GM20431 (cell line): ENCODE results near the gene EAF1.

Source experiments
- in situ Hi-C: fragments of 300-500 bp; cut with MseI, MboI; formaldehyde crosslinking; loops from one replicate; pipeline ENCODE4 v1.15.0; 2020; ENCODE audit warnings: low sequenced_read_pairs; ENCODE audit not compliant: unreplicated experiment

The EAF1 gene

GRCh38 chr3:15403965-15404364, 23.4 kb upstream of the EAF1 start:
- in situ Hi-C loops, result loop anchor here (25.0 kb wide), 1 partner anchor 292 kb away; no protein-coding TSS in a partner anchor

GRCh38 chr3:15404767-15405166, 22.6 kb upstream of the EAF1 start:
- in situ Hi-C loops, result loop anchor here (25.0 kb wide), 1 partner anchor 292 kb away; no protein-coding TSS in a partner anchor

DNA sequence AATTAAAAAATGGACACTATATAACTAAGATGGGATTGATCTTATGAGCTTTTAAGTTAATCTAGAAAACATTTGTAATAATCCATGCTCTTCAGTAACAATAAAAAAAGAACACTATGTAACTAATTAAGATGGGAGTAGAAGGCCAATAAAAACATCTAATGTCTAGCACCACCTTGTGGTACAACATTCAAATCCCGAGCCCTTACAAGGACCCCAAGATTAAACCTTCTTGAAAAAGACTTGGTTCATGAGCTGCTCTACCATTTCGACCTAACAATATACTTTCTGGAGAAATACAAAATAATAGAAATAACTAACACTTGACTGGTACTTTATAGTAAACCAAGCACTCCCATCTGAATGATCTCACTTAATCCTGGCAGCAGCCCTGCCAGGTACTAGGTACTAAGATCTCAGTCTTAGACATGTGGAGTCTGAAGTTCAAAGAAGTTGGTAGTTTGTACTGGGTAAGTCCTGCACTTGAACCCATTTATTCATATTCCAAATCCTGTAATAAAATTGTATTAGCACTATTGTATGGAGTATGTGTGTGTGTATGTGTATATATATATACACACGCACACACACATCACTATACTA, 21.8 kb upstream of the EAF1 start:
- in situ Hi-C loops, result loop anchor here (25.0 kb wide), 1 partner anchor 293 kb away; no protein-coding TSS in a partner anchor

DNA sequence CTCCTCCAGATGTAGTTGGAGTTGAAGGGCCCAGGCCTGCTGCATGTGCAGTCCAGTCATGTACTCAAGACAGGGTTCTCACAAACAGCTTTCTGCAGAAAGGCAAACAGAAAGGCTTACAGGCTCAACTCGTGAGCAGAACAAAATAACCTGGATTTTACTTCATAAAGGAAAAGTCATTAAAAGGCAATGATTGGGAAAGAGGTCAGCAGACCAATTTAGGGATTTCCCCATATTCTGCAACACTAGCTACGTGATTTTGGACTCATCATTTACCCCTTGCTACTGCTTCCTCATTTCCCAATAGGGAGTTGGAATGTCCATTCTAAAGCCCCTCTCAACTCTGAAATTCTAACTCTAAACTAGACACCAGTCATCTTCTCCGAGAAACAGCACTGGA, 18.2 kb upstream of the EAF1 start:
- in situ Hi-C loops, result loop anchor here (25.0 kb wide), 1 partner anchor 297 kb away; no protein-coding TSS in a partner anchor

DNA sequence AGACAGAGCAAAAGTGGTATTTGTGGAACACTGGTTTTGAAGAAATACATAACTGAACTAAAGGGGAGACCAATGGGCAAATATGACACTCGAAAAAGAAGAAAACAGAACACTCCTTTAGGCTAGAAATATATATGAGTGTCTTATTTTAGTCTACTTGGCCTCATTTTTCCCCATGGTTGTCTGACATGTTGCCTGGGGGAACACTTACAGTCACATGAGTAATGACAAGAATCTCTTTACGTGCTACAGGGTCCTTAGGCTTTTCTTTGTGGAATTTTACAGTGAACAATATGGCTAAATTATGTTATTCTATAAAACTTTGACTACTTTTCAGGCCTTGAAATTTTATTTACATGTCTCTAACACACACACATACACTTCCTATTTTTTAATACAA, 17.6 kb upstream of the EAF1 start:
- in situ Hi-C loops, result loop anchor here (25.0 kb wide), 1 partner anchor 297 kb away; no protein-coding TSS in a partner anchor

GRCh38 chr3:15410966-15411365, 16.4 kb upstream of the EAF1 start:
- in situ Hi-C loops, result loop anchor here (25.0 kb wide), 1 partner anchor 299 kb away; no protein-coding TSS in a partner anchor

DNA sequence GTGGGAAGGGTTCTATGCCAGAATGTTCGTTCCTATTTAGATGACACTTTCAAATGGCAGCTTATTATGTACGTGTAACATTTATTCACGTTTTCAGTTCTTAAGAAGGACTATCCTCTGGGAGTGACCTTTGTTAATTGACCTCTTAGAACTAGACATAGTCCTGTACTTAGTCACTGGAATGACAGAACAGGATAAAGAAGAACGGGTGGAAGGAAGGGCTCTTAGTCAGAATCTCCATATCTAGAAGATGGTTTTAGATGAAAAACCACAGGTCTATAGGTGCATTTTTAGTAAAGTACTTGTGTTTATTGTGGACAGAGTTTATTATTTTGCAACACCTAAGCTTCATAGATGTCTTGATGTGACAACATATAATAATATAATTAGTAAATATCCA, 6.5 kb upstream of the EAF1 start:
- in situ Hi-C loops, result loop anchor here (25.0 kb wide), 1 partner anchor 309 kb away; no protein-coding TSS in a partner anchor

DNA sequence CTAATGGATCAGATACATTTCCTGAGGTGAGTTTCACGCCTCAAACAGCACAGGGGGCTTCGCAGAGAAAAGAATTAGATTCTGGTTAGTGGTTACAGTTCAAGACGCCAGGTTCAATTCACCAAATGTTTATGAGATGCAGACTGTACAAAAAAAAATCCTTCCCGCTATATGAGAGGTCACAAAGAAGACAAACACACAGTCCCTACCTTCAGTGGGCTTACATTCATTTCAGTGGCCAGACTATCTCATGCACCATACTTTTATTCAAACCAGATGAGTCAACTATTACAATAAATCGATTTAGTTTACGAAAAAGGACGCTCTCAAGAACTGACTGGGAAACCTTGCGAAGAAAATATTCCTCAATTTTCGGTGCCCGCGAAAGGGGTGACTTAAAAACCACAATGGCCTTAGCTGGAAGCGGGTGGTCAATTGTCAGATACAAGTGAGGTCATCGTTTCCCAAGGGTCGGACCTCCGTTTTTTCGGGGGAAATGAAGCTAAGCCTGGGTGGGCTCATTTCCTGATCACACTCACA, 749 bp upstream of the EAF1 start:
- in situ Hi-C loops, result no loop called here

- in situ Hi-C loops, result no loop called here
These were observed 583 bp downstream of the EAF1 start for GRCh38 chr3:15427981-15428380.

DNA sequence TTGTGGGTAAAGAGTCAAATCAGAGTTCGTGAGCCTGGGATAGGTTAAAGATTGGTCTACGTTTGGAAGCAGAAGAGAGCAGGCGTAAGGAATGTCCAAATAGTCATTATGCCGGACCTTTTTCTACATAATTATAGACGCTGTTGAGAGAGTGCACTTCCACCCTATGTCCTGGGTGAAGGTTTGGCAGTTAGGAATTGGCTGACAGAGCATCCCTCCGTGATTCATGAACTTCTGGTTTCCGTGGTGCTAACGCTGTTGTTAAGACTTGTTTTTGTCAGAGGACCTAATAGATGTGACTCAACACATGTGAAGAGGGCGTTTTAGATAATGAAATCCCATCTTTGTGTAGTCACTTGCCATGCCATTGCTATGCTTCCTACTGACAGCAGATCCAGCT, 1.1 kb downstream of the EAF1 start:
- in situ Hi-C loops, result no loop called here

DNA sequence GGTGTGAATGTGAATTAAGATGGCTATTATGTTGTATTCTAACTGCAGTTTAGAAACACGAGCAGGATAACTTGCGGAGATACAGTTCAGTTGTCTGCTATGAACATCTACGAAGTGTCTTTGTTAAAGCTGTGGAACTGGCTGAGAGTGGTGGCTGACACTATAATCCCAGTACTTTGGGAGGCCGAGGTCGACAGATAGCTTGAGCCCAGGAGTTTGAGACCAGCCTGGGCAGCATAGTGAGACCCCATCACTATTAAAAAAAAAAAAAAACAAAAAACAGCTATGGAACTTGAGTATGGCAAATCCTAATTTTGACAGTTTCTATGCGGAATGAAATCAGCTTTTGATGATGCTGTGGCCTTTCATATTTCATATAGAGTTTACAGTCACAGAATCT, 1.7 kb downstream of the EAF1 start:
- in situ Hi-C loops, result no loop called here

GRCh38 chr3:15430624-15431023, 3.2 kb downstream of the EAF1 start:
- in situ Hi-C loops, result no loop called here

- in situ Hi-C loops, result no loop called here
These were observed 3.9 kb downstream of the EAF1 start for GRCh38 chr3:15431256-15431837.

DNA sequence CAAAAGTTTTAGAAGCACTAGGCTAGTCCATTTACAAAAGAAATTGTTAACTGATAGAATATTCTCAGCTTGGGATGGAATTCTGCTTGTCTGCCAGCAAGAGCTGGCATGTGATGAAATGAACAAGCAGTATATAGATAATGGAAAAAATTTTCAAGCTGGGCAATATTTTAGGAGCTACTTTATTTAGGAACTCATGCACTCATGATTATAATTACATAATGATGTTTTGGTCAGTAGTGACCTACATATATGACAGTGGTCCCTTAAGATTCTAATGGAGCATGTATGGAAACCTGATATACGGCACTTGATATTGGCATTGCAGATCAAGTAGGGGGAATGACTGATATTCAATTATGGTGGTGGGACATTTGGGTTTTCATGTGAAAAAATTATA, 6.1 kb downstream of the EAF1 start:
- in situ Hi-C loops, result no loop called here

- in situ Hi-C loops, result no loop called here
These were observed 7.4 kb downstream of the EAF1 start for GRCh38 chr3:15434756-15435155.

- in situ Hi-C loops, result no loop called here
These were observed 8.8 kb downstream of the EAF1 start for GRCh38 chr3:15436246-15436645.

GRCh38 chr3:15438983-15439382, 11.6 kb downstream of the EAF1 start:
- in situ Hi-C loops, result no loop called here

DNA sequence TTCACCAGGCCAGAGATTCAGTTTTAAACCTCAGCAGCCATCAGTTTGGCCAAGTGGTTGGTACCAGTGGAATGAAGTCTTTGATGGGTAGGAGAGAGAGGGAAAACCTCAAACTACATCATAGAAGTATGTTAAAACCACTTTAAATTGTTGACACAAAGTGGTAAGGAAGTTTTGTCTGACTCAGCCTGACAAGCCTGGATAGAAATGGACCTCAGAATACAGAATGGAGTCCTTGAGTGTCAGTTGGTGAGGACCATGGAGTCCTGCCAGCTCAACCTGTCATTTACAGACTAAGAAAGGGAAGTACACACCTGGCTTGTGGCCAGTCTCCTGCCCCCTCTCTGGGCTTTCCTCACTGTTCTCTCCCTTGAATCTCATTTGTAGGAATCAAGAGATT, 12.1 kb downstream of the EAF1 start:
- in situ Hi-C loops, result no loop called here

DNA sequence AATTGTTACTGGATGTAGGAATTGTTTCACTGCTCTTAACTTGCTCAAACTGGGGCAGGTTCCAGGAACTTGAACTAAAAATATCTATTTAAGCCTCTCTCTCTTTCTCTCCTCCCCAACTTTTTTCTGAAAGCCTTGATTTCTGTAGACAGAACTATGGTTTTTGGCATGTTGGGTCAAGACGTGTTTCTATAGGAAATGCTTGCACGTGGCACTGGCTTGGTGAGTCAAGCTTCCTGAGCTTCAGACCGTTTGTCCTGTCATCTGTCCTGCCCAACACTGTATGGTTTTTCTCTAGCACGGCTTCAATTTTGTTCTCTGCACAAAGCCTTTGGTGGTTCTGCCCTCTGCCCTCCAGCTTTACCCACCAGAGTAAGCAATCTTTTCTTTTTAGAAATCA, 13.5 kb downstream of the EAF1 start:
- in situ Hi-C loops, result no loop called here

DNA sequence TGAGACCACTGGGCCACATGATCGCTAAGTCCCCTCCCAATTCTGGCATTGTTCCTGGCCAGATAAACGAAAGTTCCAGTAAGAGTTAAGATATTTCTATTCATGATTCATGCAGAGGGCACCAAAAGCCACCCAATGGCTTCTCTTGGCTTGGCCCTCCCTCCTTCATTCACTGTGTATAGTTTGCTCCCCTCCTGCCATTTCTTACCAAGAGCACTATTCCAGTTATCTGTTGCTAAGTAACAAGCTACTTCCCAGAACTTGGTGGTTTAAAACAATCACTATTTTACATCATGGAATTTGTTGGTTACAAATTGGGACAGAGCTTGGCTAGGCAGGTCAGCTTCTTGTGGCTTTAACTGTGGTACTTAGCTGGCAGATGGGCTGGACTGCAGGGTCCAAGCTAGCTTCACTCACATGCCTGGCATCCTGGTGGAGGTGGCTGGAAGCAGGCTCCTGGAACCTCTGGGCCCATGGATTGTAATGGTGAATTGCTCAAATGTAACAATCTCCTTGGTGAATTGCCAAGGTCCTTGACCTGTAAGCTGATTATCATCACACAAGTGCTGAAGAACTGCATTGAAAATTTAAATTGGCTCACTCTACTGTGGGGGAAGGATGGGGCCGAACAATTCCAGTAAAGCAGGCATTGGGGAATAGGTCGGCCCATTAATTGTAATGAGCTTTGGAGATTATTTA, 16.6 kb downstream of the EAF1 start:
- in situ Hi-C loops, result no loop called here
